Liver (tissue), 9 donors: Measurements from ENCODE around the gene ZNHIT2. TPM values are rescaled to one million over a fixed set of nuclear protein-coding genes. Genes with fewer than 3 reads are reported as not detected.

Experiments
- DNase-seq: peaks from one replicate; pipeline ENCODE4 v3.0.0-alpha.2; 2017; ENCODE audit warnings: low spot score
- H3K27ac ChIP-seq, 2 donors: one replicate each; pipeline ENCODE4 v1.7.0; 2013; ENCODE audit warnings: inconsistent platforms in 2 of 2, low read length in 2 of 2, control low read depth in 1 of 2, low read depth in 1 of 2, mild to moderate bottlenecking in 1 of 2
- H3K27me3 ChIP-seq, 4 donors: one replicate each; pipeline versions ENCODE4 v1.6.1 to v1.7.0; 2013; ENCODE audit warnings: low read length in 3 of 4, inconsistent platforms in 1 of 4, mild to moderate bottlenecking in 1 of 4, moderate library complexity in 1 of 4; ENCODE audit not compliant: control insufficient read depth in 4 of 4, insufficient read depth in 4 of 4
- H3K36me3 ChIP-seq, 4 donors: one replicate each; pipeline versions ENCODE4 v1.6.1 to v1.7.0; 2013; ENCODE audit warnings: low read length in 3 of 4, mild to moderate bottlenecking in 3 of 4, low read depth in 1 of 4, moderate library complexity in 1 of 4; ENCODE audit not compliant: control insufficient read depth in 4 of 4, insufficient read depth in 3 of 4
- H3K4me1 ChIP-seq, 4 donors: one replicate each; pipeline versions ENCODE4 v1.6.1 to v1.7.0; 2013; ENCODE audit warnings: low read length in 3 of 4, mild to moderate bottlenecking in 3 of 4, moderate library complexity in 1 of 4; ENCODE audit not compliant: control insufficient read depth in 4 of 4, insufficient read depth in 4 of 4
- H3K4me3 ChIP-seq, 3 donors: one replicate each; pipeline versions ENCODE4 v1.6.1 to v1.7.0; 2013; ENCODE audit warnings: low read length in 3 of 3, control low read depth in 1 of 3, low read depth in 1 of 3, mild to moderate bottlenecking in 1 of 3
- H3K9ac ChIP-seq, 2 donors: one replicate each; pipeline ENCODE4 v1.7.0; 2013; ENCODE audit warnings: low read length in 2 of 2, mild to moderate bottlenecking in 2 of 2, moderate library complexity in 2 of 2, control low read depth in 1 of 2, low read depth in 1 of 2
- H3K9me3 ChIP-seq, 4 donors: one replicate each; pipeline versions ENCODE4 v1.6.1 to v1.7.0; 2013; ENCODE audit warnings: low read length in 3 of 4; ENCODE audit not compliant: control insufficient read depth in 4 of 4
- CTCF ChIP-seq: fragments of 150-350 bp; IDR thresholded peaks from 2 replicates; pipeline ENCODE4 v1.5.1; 2017; ENCODE audit warnings: improper control_type of control experiment, low read depth, low read length; ENCODE audit not compliant: missing input control
- EGR1 ChIP-seq, 2 donors: IDR thresholded peaks; 2 replicates each; pipeline ENCODE4 v1.6.1; 2016 to 2018; ENCODE audit warnings: antibody characterized with exemption in 2 of 2, low read depth in 2 of 2
- FOXA1 ChIP-seq: IDR thresholded peaks from 2 replicates; pipeline ENCODE4 v1.6.1; 2016; ENCODE audit warnings: antibody characterized with exemption
- FOXA2 ChIP-seq: IDR thresholded peaks from 2 replicates; pipeline ENCODE4 v1.6.1; 2016; ENCODE audit warnings: antibody characterized with exemption
- GABPA ChIP-seq, 2 donors: IDR thresholded peaks in 1 of 2; conservative IDR thresholded peaks in 1 of 2; 2 replicates each; pipeline ENCODE4 v1.6.1; 2016; ENCODE audit warnings: antibody characterized with exemption in 2 of 2, mild to moderate bottlenecking in 1 of 2, moderate library complexity in 1 of 2
- HNF4A ChIP-seq, 2 donors: conservative IDR thresholded peaks; 2 replicates each; pipeline ENCODE4 v1.6.1; 2016; ENCODE audit warnings: antibody characterized with exemption in 2 of 2, mild to moderate bottlenecking in 2 of 2
- HNF4G ChIP-seq: IDR thresholded peaks from 2 replicates; pipeline ENCODE4 v1.6.1; 2016; ENCODE audit warnings: antibody characterized with exemption
- JUND ChIP-seq, 2 donors: IDR thresholded peaks; 2 replicates each; pipeline ENCODE4 v1.6.1; 2016; ENCODE audit warnings: antibody characterized with exemption in 2 of 2
- NR2F2 ChIP-seq: IDR thresholded peaks from 2 replicates; pipeline ENCODE4 v1.6.1; 2016; ENCODE audit warnings: antibody characterized with exemption
- RAD21 ChIP-seq, 2 donors: IDR thresholded peaks; 2 replicates each; pipeline ENCODE4 v1.6.1; 2016; ENCODE audit warnings: antibody characterized with exemption in 2 of 2, mild to moderate bottlenecking in 2 of 2
- REST ChIP-seq: IDR thresholded peaks from 2 replicates; pipeline ENCODE4 v1.6.1; 2016; ENCODE audit warnings: antibody characterized with exemption, mild to moderate bottlenecking
- RXRA ChIP-seq, 2 donors: IDR thresholded peaks; 2 replicates each; pipeline ENCODE4 v1.6.1; 2017 to 2018; ENCODE audit warnings: antibody characterized with exemption in 2 of 2, mild to moderate bottlenecking in 1 of 2
- SP1 ChIP-seq: IDR thresholded peaks from 2 replicates; pipeline ENCODE4 v1.6.1; 2018; ENCODE audit warnings: antibody characterized with exemption, mild to moderate bottlenecking
- TAF1 ChIP-seq: conservative IDR thresholded peaks from 2 replicates; pipeline ENCODE4 v1.6.1; 2016; ENCODE audit warnings: antibody characterized with exemption, mild to moderate bottlenecking
- YY1 ChIP-seq: IDR thresholded peaks from 2 replicates; pipeline ENCODE4 v1.6.1; 2016; ENCODE audit warnings: antibody characterized with exemption, mild to moderate bottlenecking
- ZBTB33 ChIP-seq: IDR thresholded peaks from 2 replicates; pipeline ENCODE4 v1.6.1; 2016; ENCODE audit warnings: antibody characterized with exemption
- WGBS: extraction: QIAGEN DNeasy Blood & Tissue Kit; methylation state at CpG from one replicate; pipeline ENCODE4 v1.1.7; 2013; 5-methylcytosine and 5-hydroxymethylcytosine counted together
- polyA plus RNA-seq, 2 donors: library from polyadenylated mRNA; stranded (reverse) in 1 of 2; unstranded in 1 of 2; fragments of 200-250 nt in 1 of 2; fragments of >200 nt in 1 of 2; fragmentation: Nextera tagmentation in 1 of 2; extraction: Ambion mirVana in 1 of 2; gene quantifications; one replicate each; pipeline versions ENCODE4 v1.2.1 to v1.2.3, GENCODE V29; 2013 to 2015
- total RNA-seq, 2 donors: library from RNA; depleted of rRNA; stranded (reverse); fragments of >200 nt; gene quantifications; one replicate each; pipeline ENCODE4 v1.2.3, GENCODE V29; 2014
- TF ChIP-seq, protein P1 (sequence below): IDR thresholded peaks from 2 replicates; pipeline ENCODE4 v1.6.1; 2016; ENCODE audit warnings: antibody characterized with exemption
- TF ChIP-seq, protein P2 (sequence below): IDR thresholded peaks from 2 replicates; pipeline ENCODE4 v1.6.1; 2016; ENCODE audit warnings: antibody characterized with exemption
- donor health status: healthy.
- donor health status: healthy.
- donor health status: healthy.
- donor health status: healthy.
- donor health status: healthy.

The ZNHIT2 gene
- total and polyA plus RNA-seq, 4 donors, result 2.2 to 13.9 (median 6.1) TPM

DNA sequence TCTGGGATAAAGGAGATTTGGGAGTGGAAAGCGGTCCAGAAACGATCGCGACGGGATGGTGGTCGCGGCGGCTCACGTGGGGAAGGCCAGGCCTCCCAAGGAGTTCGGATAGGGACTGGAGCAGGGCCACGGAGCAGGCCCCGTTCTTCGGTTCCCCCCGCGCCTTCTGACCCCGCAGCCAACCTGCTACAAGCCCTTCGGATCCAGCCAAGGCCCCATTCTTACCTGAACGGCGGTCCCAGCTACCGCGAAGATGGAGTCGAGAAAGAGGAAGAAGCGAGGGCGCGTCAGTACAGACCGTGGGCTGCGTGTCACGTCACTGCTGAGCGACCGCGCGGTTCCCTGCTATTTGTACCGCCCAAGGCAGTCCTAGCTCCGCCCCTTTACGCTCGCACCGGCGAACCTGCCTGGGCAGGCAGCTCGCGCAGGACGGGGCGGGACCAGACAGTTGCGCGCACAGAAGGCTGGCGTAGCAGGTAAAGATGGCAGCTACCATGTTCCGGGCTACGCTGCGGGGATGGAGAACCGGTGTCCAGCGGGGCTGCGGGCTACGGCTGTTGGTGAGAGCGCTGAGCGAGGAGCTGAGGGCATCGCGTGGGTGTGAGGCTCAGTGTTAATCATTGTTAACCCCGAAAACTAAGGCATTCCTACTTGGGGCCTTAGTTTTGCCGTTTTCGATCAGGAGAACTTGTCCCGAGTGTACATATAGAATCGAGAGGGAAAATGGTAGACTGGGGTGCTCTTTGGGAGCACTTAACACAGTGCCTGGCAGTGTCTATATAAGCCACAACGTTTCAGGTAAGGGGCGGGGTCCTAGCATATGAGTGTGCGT is 4.6 kb upstream of the ZNHIT2 start, which contains the start of the genes FAU and MRPL49:
Gene FAU (minus strand): TSS at position 270 of the 832 bp plus-strand sequence. CDS start 321 bp downstream, outside the sequence.
Gene MRPL49 (plus strand): TSS at position 457 of the 832 bp plus-strand sequence. CDS start 26 bp downstream, at position 483.
- Histone ChIP-seq H3K4me3 (peak within 1 kb of the TSS; percentile 68 to 99 (median 95)), H3K27ac (peak within 1 kb of the TSS; percentile 85 to 93), H3K36me3 (peaks cover 11 to 44% (median 27%) of the 10 kb centered on the region in 4 donors), H3K27me3 (no peaks in the 10 kb centered on the region), H3K9ac (peak within 1 kb of the TSS; percentile 96), H3K9me3 (no peaks in the 10 kb centered on the region), H3K4me1 (peaks cover 2 to 36% (median 24%) of the 10 kb centered on the region in 4 donors)
- under 1% methylated on average over 64 of the region's 64 CpGs for WGBS
- DNase-seq, result peak; percentile 97
- no peak for TF ChIP-seq CTCF
- TF ChIP-seq REST, result peak; percentile 82
- TF ChIP-seq NR2F2, result peak; percentile 20
- TF ChIP-seq HNF4G, result no peak
- peak; percentile 98 for TF ChIP-seq YY1
- TF ChIP-seq FOXA2, result peak; percentile 40
- TF ChIP-seq JUND (IDR thresholded peaks at IDR 0.05), result peak in 1 of 2 donors; percentile 20
- TF ChIP-seq, protein P1, sequence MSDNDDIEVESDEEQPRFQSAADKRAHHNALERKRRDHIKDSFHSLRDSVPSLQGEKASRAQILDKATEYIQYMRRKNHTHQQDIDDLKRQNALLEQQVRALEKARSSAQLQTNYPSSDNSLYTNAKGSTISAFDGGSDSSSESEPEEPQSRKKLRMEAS, result peak; percentile 84
- TF ChIP-seq RAD21 (IDR thresholded peaks at IDR 0.05), result peak; percentile 54 to 68
- TF ChIP-seq RXRA (IDR thresholded peaks at IDR 0.05), result peak in 1 of 2 donors; percentile 45
- TF ChIP-seq, protein P2, sequence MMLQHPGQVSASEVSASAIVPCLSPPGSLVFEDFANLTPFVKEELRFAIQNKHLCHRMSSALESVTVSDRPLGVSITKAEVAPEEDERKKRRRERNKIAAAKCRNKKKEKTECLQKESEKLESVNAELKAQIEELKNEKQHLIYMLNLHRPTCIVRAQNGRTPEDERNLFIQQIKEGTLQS, result no peak
- TF ChIP-seq FOXA1, result peak; percentile 66
- TF ChIP-seq TAF1, result peak; percentile 79
- peak; percentile 93 for TF ChIP-seq ZBTB33
- TF ChIP-seq EGR1 (IDR thresholded peaks at IDR 0.05; ENCODE audit: low read depth in 2 of 2), result peak in 1 of 2 donors; percentile 36
- peak in 1 of 2 donors; percentile 90 for TF ChIP-seq GABPA (IDR thresholded peaks at IDR 0.05 in 1 of 2, conservative IDR thresholded peaks at IDR 0.05 in 1 of 2)
- peak in 1 of 2 donors; percentile 25 for TF ChIP-seq HNF4A (conservative IDR thresholded peaks at IDR 0.05)
- peak; percentile 86 for TF ChIP-seq SP1
